Liver (tissue), 9 donors: ENCODE results near the gene GPR107. TPM values are rescaled to one million over a fixed set of nuclear protein-coding genes. Genes with fewer than 3 reads are reported as not detected.

Experiments
- DNase-seq: peaks from one replicate; pipeline ENCODE4 v3.0.0-alpha.2; 2017; ENCODE audit warnings: low spot score
- H3K27ac ChIP-seq, 2 donors: one replicate each; pipeline ENCODE4 v1.7.0; 2013; ENCODE audit warnings: inconsistent platforms in 2 of 2, low read length in 2 of 2, control low read depth in 1 of 2, low read depth in 1 of 2, mild to moderate bottlenecking in 1 of 2
- H3K27me3 ChIP-seq, 4 donors: one replicate each; pipeline versions ENCODE4 v1.6.1 to v1.7.0; 2013; ENCODE audit warnings: low read length in 3 of 4, inconsistent platforms in 1 of 4, mild to moderate bottlenecking in 1 of 4, moderate library complexity in 1 of 4; ENCODE audit not compliant: control insufficient read depth in 4 of 4, insufficient read depth in 4 of 4
- H3K36me3 ChIP-seq, 4 donors: one replicate each; pipeline versions ENCODE4 v1.6.1 to v1.7.0; 2013; ENCODE audit warnings: low read length in 3 of 4, mild to moderate bottlenecking in 3 of 4, low read depth in 1 of 4, moderate library complexity in 1 of 4; ENCODE audit not compliant: control insufficient read depth in 4 of 4, insufficient read depth in 3 of 4
- H3K4me1 ChIP-seq, 4 donors: one replicate each; pipeline versions ENCODE4 v1.6.1 to v1.7.0; 2013; ENCODE audit warnings: low read length in 3 of 4, mild to moderate bottlenecking in 3 of 4, moderate library complexity in 1 of 4; ENCODE audit not compliant: control insufficient read depth in 4 of 4, insufficient read depth in 4 of 4
- H3K4me3 ChIP-seq, 3 donors: one replicate each; pipeline versions ENCODE4 v1.6.1 to v1.7.0; 2013; ENCODE audit warnings: low read length in 3 of 3, control low read depth in 1 of 3, low read depth in 1 of 3, mild to moderate bottlenecking in 1 of 3
- H3K9ac ChIP-seq, 2 donors: one replicate each; pipeline ENCODE4 v1.7.0; 2013; ENCODE audit warnings: low read length in 2 of 2, mild to moderate bottlenecking in 2 of 2, moderate library complexity in 2 of 2, control low read depth in 1 of 2, low read depth in 1 of 2
- H3K9me3 ChIP-seq, 4 donors: one replicate each; pipeline versions ENCODE4 v1.6.1 to v1.7.0; 2013; ENCODE audit warnings: low read length in 3 of 4; ENCODE audit not compliant: control insufficient read depth in 4 of 4
- CTCF ChIP-seq: fragments of 150-350 bp; IDR thresholded peaks from 2 replicates; pipeline ENCODE4 v1.5.1; 2017; ENCODE audit warnings: improper control_type of control experiment, low read depth, low read length; ENCODE audit not compliant: missing input control
- EGR1 ChIP-seq, 2 donors: IDR thresholded peaks; 2 replicates each; pipeline ENCODE4 v1.6.1; 2016 to 2018; ENCODE audit warnings: antibody characterized with exemption in 2 of 2, low read depth in 2 of 2
- FOXA1 ChIP-seq: IDR thresholded peaks from 2 replicates; pipeline ENCODE4 v1.6.1; 2016; ENCODE audit warnings: antibody characterized with exemption
- FOXA2 ChIP-seq: IDR thresholded peaks from 2 replicates; pipeline ENCODE4 v1.6.1; 2016; ENCODE audit warnings: antibody characterized with exemption
- GABPA ChIP-seq, 2 donors: IDR thresholded peaks in 1 of 2; conservative IDR thresholded peaks in 1 of 2; 2 replicates each; pipeline ENCODE4 v1.6.1; 2016; ENCODE audit warnings: antibody characterized with exemption in 2 of 2, mild to moderate bottlenecking in 1 of 2, moderate library complexity in 1 of 2
- HNF4A ChIP-seq, 2 donors: conservative IDR thresholded peaks; 2 replicates each; pipeline ENCODE4 v1.6.1; 2016; ENCODE audit warnings: antibody characterized with exemption in 2 of 2, mild to moderate bottlenecking in 2 of 2
- HNF4G ChIP-seq: IDR thresholded peaks from 2 replicates; pipeline ENCODE4 v1.6.1; 2016; ENCODE audit warnings: antibody characterized with exemption
- JUND ChIP-seq, 2 donors: IDR thresholded peaks; 2 replicates each; pipeline ENCODE4 v1.6.1; 2016; ENCODE audit warnings: antibody characterized with exemption in 2 of 2
- NR2F2 ChIP-seq: IDR thresholded peaks from 2 replicates; pipeline ENCODE4 v1.6.1; 2016; ENCODE audit warnings: antibody characterized with exemption
- RAD21 ChIP-seq, 2 donors: IDR thresholded peaks; 2 replicates each; pipeline ENCODE4 v1.6.1; 2016; ENCODE audit warnings: antibody characterized with exemption in 2 of 2, mild to moderate bottlenecking in 2 of 2
- REST ChIP-seq: IDR thresholded peaks from 2 replicates; pipeline ENCODE4 v1.6.1; 2016; ENCODE audit warnings: antibody characterized with exemption, mild to moderate bottlenecking
- RXRA ChIP-seq, 2 donors: IDR thresholded peaks; 2 replicates each; pipeline ENCODE4 v1.6.1; 2017 to 2018; ENCODE audit warnings: antibody characterized with exemption in 2 of 2, mild to moderate bottlenecking in 1 of 2
- SP1 ChIP-seq: IDR thresholded peaks from 2 replicates; pipeline ENCODE4 v1.6.1; 2018; ENCODE audit warnings: antibody characterized with exemption, mild to moderate bottlenecking
- TAF1 ChIP-seq: conservative IDR thresholded peaks from 2 replicates; pipeline ENCODE4 v1.6.1; 2016; ENCODE audit warnings: antibody characterized with exemption, mild to moderate bottlenecking
- YY1 ChIP-seq: IDR thresholded peaks from 2 replicates; pipeline ENCODE4 v1.6.1; 2016; ENCODE audit warnings: antibody characterized with exemption, mild to moderate bottlenecking
- WGBS: extraction: QIAGEN DNeasy Blood & Tissue Kit; methylation state at CpG from one replicate; pipeline ENCODE4 v1.1.7; 2013; 5-methylcytosine and 5-hydroxymethylcytosine counted together
- polyA plus RNA-seq, 2 donors: library from polyadenylated mRNA; stranded (reverse) in 1 of 2; unstranded in 1 of 2; fragments of 200-250 nt in 1 of 2; fragments of >200 nt in 1 of 2; fragmentation: Nextera tagmentation in 1 of 2; extraction: Ambion mirVana in 1 of 2; gene quantifications; one replicate each; pipeline versions ENCODE4 v1.2.1 to v1.2.3, GENCODE V29; 2013 to 2015
- total RNA-seq, 2 donors: library from RNA; depleted of rRNA; stranded (reverse); fragments of >200 nt; gene quantifications; one replicate each; pipeline ENCODE4 v1.2.3, GENCODE V29; 2014
- TF ChIP-seq, protein P1 (sequence below): IDR thresholded peaks from 2 replicates; pipeline ENCODE4 v1.6.1; 2016; ENCODE audit warnings: antibody characterized with exemption
- TF ChIP-seq, protein P2 (sequence below): IDR thresholded peaks from 2 replicates; pipeline ENCODE4 v1.6.1; 2016; ENCODE audit warnings: antibody characterized with exemption
- TF ChIP-seq, protein P3 (sequence below): IDR thresholded peaks from 2 replicates; pipeline ENCODE4 v1.6.1; 2016; ENCODE audit warnings: antibody characterized with exemption
- donor health status: healthy.
- donor health status: healthy.
- donor health status: healthy.
- donor health status: healthy.
- donor health status: healthy.

GPR107 gene
- total and polyA plus RNA-seq, 4 donors = 3.8 to 17.2 (median 11.4) TPM

DNA sequence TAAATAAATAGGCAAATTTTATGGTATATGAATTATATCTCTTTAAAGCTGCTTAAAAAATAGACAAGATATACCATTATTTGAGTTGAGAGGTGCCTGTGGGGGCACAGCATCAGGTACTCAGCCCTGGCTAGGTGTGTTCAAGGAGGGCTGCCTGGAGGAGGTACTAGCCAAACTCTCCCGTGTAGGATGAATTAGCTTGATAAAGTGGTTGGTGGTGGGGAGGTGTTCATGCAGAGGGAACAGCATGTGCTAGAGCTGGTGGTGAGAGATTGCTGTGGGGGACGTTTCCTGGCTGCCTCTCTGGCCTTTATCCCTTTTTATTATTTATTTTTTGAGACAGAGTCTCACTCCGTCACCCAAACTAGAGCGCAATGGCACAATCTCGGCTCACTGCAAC is 95.3 kb downstream of the GPR107 start (continued):
- TF ChIP-seq, protein P1, sequence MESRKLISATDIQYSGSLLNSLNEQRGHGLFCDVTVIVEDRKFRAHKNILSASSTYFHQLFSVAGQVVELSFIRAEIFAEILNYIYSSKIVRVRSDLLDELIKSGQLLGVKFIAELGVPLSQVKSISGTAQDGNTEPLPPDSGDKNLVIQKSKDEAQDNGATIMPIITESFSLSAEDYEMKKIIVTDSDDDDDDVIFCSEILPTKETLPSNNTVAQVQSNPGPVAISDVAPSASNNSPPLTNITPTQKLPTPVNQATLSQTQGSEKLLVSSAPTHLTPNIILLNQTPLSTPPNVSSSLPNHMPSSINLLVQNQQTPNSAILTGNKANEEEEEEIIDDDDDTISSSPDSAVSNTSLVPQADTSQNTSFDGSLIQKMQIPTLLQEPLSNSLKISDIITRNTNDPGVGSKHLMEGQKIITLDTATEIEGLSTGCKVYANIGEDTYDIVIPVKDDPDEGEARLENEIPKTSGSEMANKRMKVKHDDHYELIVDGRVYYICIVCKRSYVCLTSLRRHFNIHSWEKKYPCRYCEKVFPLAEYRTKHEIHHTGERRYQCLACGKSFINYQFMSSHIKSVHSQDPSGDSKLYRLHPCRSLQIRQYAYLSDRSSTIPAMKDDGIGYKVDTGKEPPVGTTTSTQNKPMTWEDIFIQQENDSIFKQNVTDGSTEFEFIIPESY = no peak
- no peak for TF ChIP-seq JUND (IDR thresholded peaks at IDR 0.05)
- TF ChIP-seq FOXA1 = no peak
- TF ChIP-seq, protein P2, sequence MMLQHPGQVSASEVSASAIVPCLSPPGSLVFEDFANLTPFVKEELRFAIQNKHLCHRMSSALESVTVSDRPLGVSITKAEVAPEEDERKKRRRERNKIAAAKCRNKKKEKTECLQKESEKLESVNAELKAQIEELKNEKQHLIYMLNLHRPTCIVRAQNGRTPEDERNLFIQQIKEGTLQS = no peak
- TF ChIP-seq EGR1 (IDR thresholded peaks at IDR 0.05; ENCODE audit: low read depth in 2 of 2) = no peak
- no peak for TF ChIP-seq RXRA (IDR thresholded peaks at IDR 0.05)
- no peak for TF ChIP-seq RAD21 (IDR thresholded peaks at IDR 0.05)
- TF ChIP-seq FOXA2 = no peak
- no peak for TF ChIP-seq GABPA (IDR thresholded peaks at IDR 0.05 in 1 of 2, conservative IDR thresholded peaks at IDR 0.05 in 1 of 2)

GRCh38 chr9:130149654-130150286 is 96.1 kb downstream of the GPR107 start:
- Histone ChIP-seq H3K4me1 (peaks cover 2 to 8% (median 7%) of the 10 kb centered on the region in 4 donors), H3K9ac (no peak overlapping the region), H3K27ac (no peak overlapping the region), H3K27me3 (no peaks in the 10 kb centered on the region), H3K36me3 (no peaks in the 10 kb centered on the region), H3K9me3 (no peaks in the 10 kb centered on the region), H3K4me3 (no peak overlapping the region)
- 90% methylated on average over 5 of the region's 5 CpGs for WGBS
- DNase-seq = no peak
- TF ChIP-seq, protein P1 = no peak
- TF ChIP-seq, protein P2 = no peak
- no peak for TF ChIP-seq CTCF
- TF ChIP-seq HNF4A (conservative IDR thresholded peaks at IDR 0.05) = no peak
- TF ChIP-seq SP1 = no peak
- TF ChIP-seq JUND (IDR thresholded peaks at IDR 0.05) = no peak
- TF ChIP-seq YY1 = no peak
- TF ChIP-seq FOXA2 = no peak
- no peak for TF ChIP-seq RAD21 (IDR thresholded peaks at IDR 0.05)
- TF ChIP-seq HNF4G = no peak
- TF ChIP-seq FOXA1 = no peak
- TF ChIP-seq, protein P3, sequence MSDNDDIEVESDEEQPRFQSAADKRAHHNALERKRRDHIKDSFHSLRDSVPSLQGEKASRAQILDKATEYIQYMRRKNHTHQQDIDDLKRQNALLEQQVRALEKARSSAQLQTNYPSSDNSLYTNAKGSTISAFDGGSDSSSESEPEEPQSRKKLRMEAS = no peak
- no peak for TF ChIP-seq EGR1 (IDR thresholded peaks at IDR 0.05; ENCODE audit: low read depth in 2 of 2)
- TF ChIP-seq REST = no peak
- no peak for TF ChIP-seq TAF1
- no peak for TF ChIP-seq GABPA (IDR thresholded peaks at IDR 0.05 in 1 of 2, conservative IDR thresholded peaks at IDR 0.05 in 1 of 2)
- no peak for TF ChIP-seq NR2F2
- TF ChIP-seq RXRA (IDR thresholded peaks at IDR 0.05) = no peak
